SH-SY5Y (cell line): ENCODE results near the gene SPOCK3.

ENCODE experiments used
- GATA2 ChIP-seq: IDR thresholded peaks from 2 replicates; pipeline ENCODE4 v1.6.1; 2011; ENCODE audit warnings: mild to moderate bottlenecking, low read depth, low read length
- GATA3 ChIP-seq: IDR thresholded peaks from 2 replicates; pipeline ENCODE4 v1.6.1; 2011; ENCODE audit warnings: low read depth, mild to moderate bottlenecking, low read length, moderate library complexity

DNA sequence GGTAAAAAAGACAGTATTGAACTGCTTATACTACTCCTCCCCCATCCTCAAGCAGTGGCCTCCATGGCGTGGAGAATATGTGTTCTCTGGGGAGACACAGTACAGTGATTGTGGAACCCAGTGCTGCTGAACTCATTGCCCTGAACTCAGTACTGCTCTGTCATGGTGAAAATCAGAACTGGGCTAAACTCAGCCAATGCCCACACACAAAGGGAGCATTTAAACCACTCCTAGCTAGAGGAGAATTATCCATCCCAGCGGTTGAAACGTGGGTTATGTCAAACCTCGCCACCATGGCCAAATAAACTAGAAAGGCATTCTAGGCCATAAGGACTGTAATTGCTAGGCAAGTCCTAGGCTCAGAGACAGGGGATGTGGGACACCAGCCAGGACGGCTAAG lies 131.8 kb downstream of the SPOCK3 start:
- no peak for TF ChIP-seq GATA2
- TF ChIP-seq GATA3 = no peak
